ENCODE data around the gene PRKCE. TPM values are rescaled to one million over a fixed set of nuclear protein-coding genes. Genes with fewer than 3 reads are reported as not detected.

The PRKCE gene
- total RNA-seq, 1 experiment from 2014 or later, result 17.7 TPM

DNA sequence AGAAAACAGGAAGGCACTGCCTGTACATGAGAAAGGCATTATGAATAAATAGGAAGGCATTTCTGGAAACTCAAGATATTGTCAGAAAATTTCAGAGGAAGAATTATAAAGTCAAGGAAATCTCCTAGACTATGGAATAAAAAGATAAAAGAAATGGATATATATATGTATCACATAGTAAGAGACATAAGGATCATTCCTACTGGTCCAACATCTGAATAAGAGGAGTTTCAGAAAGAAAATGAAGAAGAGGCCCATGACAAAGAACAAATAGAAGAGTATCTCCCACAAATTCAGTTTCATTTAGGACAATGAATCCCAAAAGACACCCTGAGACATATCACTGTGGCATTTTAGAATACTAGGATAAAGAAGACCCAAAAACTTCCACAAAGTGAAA, 178.8 kb downstream of the PRKCE start:
- no TSS peak for BruUV-seq (replicated peaks)
- Mint-ChIP-seq H3K36me3 (ENCODE audit: insufficient read depth, unreplicated experiment) (no peaks in the 10 kb centered on the region), H3K27ac (ENCODE audit: unreplicated experiment) (no peak overlapping the region), H3K4me1 (ENCODE audit: low read depth, unreplicated experiment) (peaks cover 11% of the 10 kb centered on the region), H3K27me3 (ENCODE audit: unreplicated experiment) (no peaks in the 10 kb centered on the region), H3K4me3 (ENCODE audit: low read depth, unreplicated experiment) (no peak overlapping the region), H3K9me3 (ENCODE audit: low read depth, unreplicated experiment) (peaks cover 9% of the 10 kb centered on the region)
- intact Hi-C loops (cut with micrococcal nuclease; ENCODE audit: unreplicated experiment), result no loop called here
- DNase-seq, result no peak
- CTCF ChIA-PET, result no interaction called here
- TF ChIP-seq, protein P1, sequence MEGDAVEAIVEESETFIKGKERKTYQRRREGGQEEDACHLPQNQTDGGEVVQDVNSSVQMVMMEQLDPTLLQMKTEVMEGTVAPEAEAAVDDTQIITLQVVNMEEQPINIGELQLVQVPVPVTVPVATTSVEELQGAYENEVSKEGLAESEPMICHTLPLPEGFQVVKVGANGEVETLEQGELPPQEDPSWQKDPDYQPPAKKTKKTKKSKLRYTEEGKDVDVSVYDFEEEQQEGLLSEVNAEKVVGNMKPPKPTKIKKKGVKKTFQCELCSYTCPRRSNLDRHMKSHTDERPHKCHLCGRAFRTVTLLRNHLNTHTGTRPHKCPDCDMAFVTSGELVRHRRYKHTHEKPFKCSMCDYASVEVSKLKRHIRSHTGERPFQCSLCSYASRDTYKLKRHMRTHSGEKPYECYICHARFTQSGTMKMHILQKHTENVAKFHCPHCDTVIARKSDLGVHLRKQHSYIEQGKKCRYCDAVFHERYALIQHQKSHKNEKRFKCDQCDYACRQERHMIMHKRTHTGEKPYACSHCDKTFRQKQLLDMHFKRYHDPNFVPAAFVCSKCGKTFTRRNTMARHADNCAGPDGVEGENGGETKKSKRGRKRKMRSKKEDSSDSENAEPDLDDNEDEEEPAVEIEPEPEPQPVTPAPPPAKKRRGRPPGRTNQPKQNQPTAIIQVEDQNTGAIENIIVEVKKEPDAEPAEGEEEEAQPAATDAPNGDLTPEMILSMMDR (IDR thresholded peaks at IDR 0.05; ENCODE audit: unreplicated experiment), result no peak

DNA sequence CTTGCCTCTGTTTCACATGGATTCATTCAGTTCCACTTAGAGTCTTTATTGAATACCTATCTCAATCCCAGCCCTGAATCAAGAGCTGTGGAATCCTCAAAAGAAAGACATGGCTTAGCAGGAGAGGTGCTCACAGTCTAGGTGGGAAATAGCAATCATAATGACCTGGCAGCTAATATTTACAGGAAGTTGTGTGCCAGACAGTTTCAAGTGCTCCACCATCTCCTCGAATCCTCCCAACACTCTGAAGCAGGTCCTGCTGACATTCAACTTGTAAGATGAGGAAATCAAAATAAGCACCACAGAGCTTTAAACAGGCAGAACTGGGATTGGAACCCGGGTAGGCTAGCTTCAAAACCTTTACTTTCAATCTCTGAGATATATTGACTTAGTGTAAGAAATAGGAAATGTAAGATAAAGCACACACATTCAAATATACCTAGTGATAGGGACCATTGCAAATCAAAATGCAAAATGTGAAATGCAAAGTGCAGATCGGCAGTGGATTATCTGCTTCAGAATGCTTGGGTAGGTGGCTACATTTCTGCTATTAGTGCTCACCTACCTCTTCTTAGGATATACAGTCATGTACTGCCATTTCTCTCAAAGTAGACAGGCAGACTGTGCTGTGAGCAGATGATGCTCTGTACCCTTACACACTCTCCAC, 182.0 kb downstream of the PRKCE start:
- H3K4me3 Mint-ChIP-seq (ENCODE audit: low read depth, unreplicated experiment), result no peak overlapping the region
- H3K27me3 Mint-ChIP-seq (ENCODE audit: unreplicated experiment), result no peaks in the 10 kb centered on the region
- DNase-seq, result no peak
- no TSS peak for BruUV-seq (replicated peaks)
- intact Hi-C loops (cut with micrococcal nuclease; ENCODE audit: unreplicated experiment), result no loop called here
- H3K9me3 Mint-ChIP-seq (ENCODE audit: low read depth, unreplicated experiment), result peaks cover 9% of the 10 kb centered on the region
- TF ChIP-seq, protein P1 (IDR thresholded peaks at IDR 0.05; ENCODE audit: unreplicated experiment), result no peak
- CTCF ChIA-PET, result no interaction called here
- peaks cover 11% of the 10 kb centered on the region for H3K4me1 Mint-ChIP-seq (ENCODE audit: low read depth, unreplicated experiment)
- no peaks in the 10 kb centered on the region for H3K36me3 Mint-ChIP-seq (ENCODE audit: insufficient read depth, unreplicated experiment)
- H3K27ac Mint-ChIP-seq (ENCODE audit: unreplicated experiment), result no peak overlapping the region

DNA sequence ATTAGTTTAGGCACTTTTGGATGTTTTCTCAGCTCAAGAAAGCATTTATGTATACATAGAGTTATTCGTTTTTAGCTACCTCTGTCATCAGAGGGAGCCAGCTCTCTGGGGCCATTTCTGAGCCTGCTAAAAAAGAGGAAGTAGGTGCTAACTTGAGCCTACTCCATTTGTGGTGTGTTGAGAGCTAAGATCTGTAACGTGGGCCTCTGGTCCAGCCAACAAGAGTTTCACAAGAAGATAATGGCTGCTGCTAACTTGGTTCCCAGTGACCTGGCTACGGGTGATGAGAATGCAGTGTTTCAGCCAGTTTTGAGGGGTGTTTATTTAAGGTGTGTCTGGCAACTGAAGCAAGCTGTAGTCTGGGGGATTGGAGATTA, 182.5 kb downstream of the PRKCE start:
- BruUV-seq (replicated peaks), result no TSS peak
- Mint-ChIP-seq H3K9me3 (ENCODE audit: low read depth, unreplicated experiment) (peaks cover 9% of the 10 kb centered on the region), H3K36me3 (ENCODE audit: insufficient read depth, unreplicated experiment) (no peaks in the 10 kb centered on the region), H3K4me1 (ENCODE audit: low read depth, unreplicated experiment) (peaks cover 11% of the 10 kb centered on the region), H3K27me3 (ENCODE audit: unreplicated experiment) (no peaks in the 10 kb centered on the region), H3K4me3 (ENCODE audit: low read depth, unreplicated experiment) (no peak overlapping the region), H3K27ac (ENCODE audit: unreplicated experiment) (no peak overlapping the region)
- no peak for DNase-seq
- intact Hi-C loops (cut with micrococcal nuclease; ENCODE audit: unreplicated experiment), result no loop called here
- CTCF ChIA-PET, result no interaction called here
- TF ChIP-seq, protein P1 (IDR thresholded peaks at IDR 0.05; ENCODE audit: unreplicated experiment), result no peak

DNA sequence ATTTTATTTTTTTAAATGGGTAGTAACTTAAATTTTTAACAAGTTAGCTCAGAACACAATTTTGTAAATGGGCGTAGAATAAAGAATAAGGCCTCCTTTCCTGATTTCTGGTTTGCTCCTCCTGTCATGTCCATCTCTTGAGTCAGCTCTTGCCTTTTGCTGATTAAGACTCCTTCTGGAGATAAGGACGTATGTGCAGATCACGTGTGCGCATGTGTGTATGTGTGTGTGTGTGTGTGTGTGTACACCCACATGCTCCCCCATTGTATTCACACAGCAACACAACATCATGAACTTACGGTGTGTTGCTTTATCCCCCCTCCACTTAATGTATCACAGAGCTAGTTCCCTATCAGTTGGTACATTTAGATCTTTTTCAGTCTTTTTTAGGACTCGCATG, 182.9 kb downstream of the PRKCE start:
- CTCF ChIA-PET, result interaction anchor here (0.7 kb wide), 1 partner anchor 28 kb away, joined by 3 read pairs; no protein-coding TSS in a partner anchor

More for the DNA sequence above, 182.9 kb downstream of the PRKCE start:
- TF ChIP-seq, protein P1 (IDR thresholded peaks at IDR 0.05; ENCODE audit: unreplicated experiment), result no peak
- intact Hi-C loops (cut with micrococcal nuclease; ENCODE audit: unreplicated experiment), result no loop called here
- H3K27ac Mint-ChIP-seq (ENCODE audit: unreplicated experiment), result no peak overlapping the region
- H3K27me3 Mint-ChIP-seq (ENCODE audit: unreplicated experiment), result no peaks in the 10 kb centered on the region
- H3K36me3 Mint-ChIP-seq (ENCODE audit: insufficient read depth, unreplicated experiment), result no peaks in the 10 kb centered on the region
- no peak for DNase-seq
- H3K4me3 Mint-ChIP-seq (ENCODE audit: low read depth, unreplicated experiment), result no peak overlapping the region
- BruUV-seq (replicated peaks), result no TSS peak
- peaks cover 11% of the 10 kb centered on the region for H3K4me1 Mint-ChIP-seq (ENCODE audit: low read depth, unreplicated experiment)
- H3K9me3 Mint-ChIP-seq (ENCODE audit: low read depth, unreplicated experiment), result peaks cover 9% of the 10 kb centered on the region

Measured in Calu3 (cell line).